HEK293 (cell line): ENCODE measurements around the gene CLEC16A.
A peak's percentile ranks its signal among the peaks of the same experiment; 100 is the strongest.

Experiments used
- CTCF ChIA-PET: fragments of 350-600 bp; formaldehyde crosslinking; extraction: SDS; loops from one replicate; lab custom pipeline; 2021; ENCODE audit warnings: antibody characterized with exemption; lab: Yijun Ruan, JAX
- POLR2A ChIA-PET: fragments of 300-600 bp; formaldehyde crosslinking; extraction: SDS; loops from one replicate; lab custom pipeline; 2020; ENCODE audit warnings: antibody characterized with exemption, inconsistent platforms; lab: Yijun Ruan, JAX
- H3K27ac ChIP-seq: fragments of 200-500 bp; sonication (Bioruptor generic); 2 replicates; pipeline ENCODE4 v1.5.1; 2014; ENCODE audit warnings: low read depth, low read length, control low read depth, inconsistent platforms; ENCODE audit errors: extremely low read depth
- H3K36me3 ChIP-seq, 2 experiments: fragments of 200-500 bp in 1 of 2; sonication (Bioruptor generic) in 1 of 2; 1 replicate in 1 of 2; 2 replicates in 1 of 2; pipeline ENCODE4 v1.5.1; 2014 to 2017; ENCODE audit warnings: inconsistent platforms in 2 of 2, low read length in 2 of 2; ENCODE audit not compliant: control insufficient read depth in 2 of 2, insufficient read depth in 1 of 2
- H3K4me1 ChIP-seq: fragments of 200-500 bp; sonication (Bioruptor generic); 2 replicates; pipeline ENCODE4 v1.5.1; 2014; ENCODE audit warnings: mild to moderate bottlenecking, low read length, inconsistent platforms; ENCODE audit not compliant: control insufficient read depth, insufficient read depth
- H3K4me3 ChIP-seq: 2 replicates; pipeline ENCODE4 v1.5.1; 2011; ENCODE audit warnings: low read depth, mild to moderate bottlenecking, control low read depth, low read length, moderate library complexity
- H3K9me3 ChIP-seq: fragments of 200-500 bp; sonication (Bioruptor generic); 2 replicates; pipeline ENCODE4 v1.5.1; 2014; ENCODE audit warnings: low read depth, low read length, inconsistent platforms; ENCODE audit not compliant: control insufficient read depth, insufficient read depth
- AEBP2 ChIP-seq: fragments of 450-650 bp; formaldehyde crosslinking; IDR thresholded peaks from 2 replicates; pipeline ENCODE4 v1.5.1; 2016; ENCODE audit warnings: missing biosample characterization, missing genetic modification characterization, borderline replicate concordance
- EGR2 ChIP-seq: fragments of 450-650 bp; formaldehyde crosslinking; IDR thresholded peaks from 2 replicates; pipeline ENCODE4 v1.5.1; 2016; ENCODE audit warnings: low read depth, missing biosample characterization, missing genetic modification characterization
- GLI4 ChIP-seq: fragments of 450-650 bp; formaldehyde crosslinking; IDR thresholded peaks from 2 replicates; pipeline ENCODE4 v1.5.1; 2016; ENCODE audit warnings: missing biosample characterization, missing genetic modification characterization
- KLF1 ChIP-seq: fragments of 450-650 bp; formaldehyde crosslinking; IDR thresholded peaks from 2 replicates; pipeline ENCODE4 v1.5.1; 2016; ENCODE audit warnings: missing biosample characterization, missing genetic modification characterization
- PRDM10 ChIP-seq: fragments of 450-650 bp; formaldehyde crosslinking; IDR thresholded peaks from 2 replicates; pipeline ENCODE4 v1.5.1; 2016; ENCODE audit warnings: missing biosample characterization, missing genetic modification characterization
- SCRT2 ChIP-seq: fragments of 450-650 bp; formaldehyde crosslinking; IDR thresholded peaks from 2 replicates; pipeline ENCODE4 v1.5.1; 2016; ENCODE audit warnings: missing biosample characterization, missing genetic modification characterization
- ZFHX2 ChIP-seq: fragments of 450-650 bp; formaldehyde crosslinking; conservative IDR thresholded peaks from 2 replicates; pipeline ENCODE4 v1.5.1; 2016; ENCODE audit warnings: missing biosample characterization, missing genetic modification characterization
- ZNF169 ChIP-seq: fragments of 450-650 bp; formaldehyde crosslinking; IDR thresholded peaks from 2 replicates; pipeline ENCODE4 v1.5.1; 2016; ENCODE audit warnings: missing biosample characterization, missing genetic modification characterization
- ZNF18 ChIP-seq: fragments of 450-650 bp; formaldehyde crosslinking; IDR thresholded peaks from 2 replicates; pipeline ENCODE4 v1.5.1; 2016; ENCODE audit warnings: missing biosample characterization, missing genetic modification characterization
- ZNF24 ChIP-seq: fragments of 450-650 bp; formaldehyde crosslinking; IDR thresholded peaks from 2 replicates; pipeline ENCODE4 v1.5.1; 2016; ENCODE audit warnings: missing biosample characterization, missing genetic modification characterization
- ZNF266 ChIP-seq: fragments of 450-650 bp; formaldehyde crosslinking; IDR thresholded peaks from 2 replicates; pipeline ENCODE4 v1.5.1; 2016; ENCODE audit warnings: missing biosample characterization, missing genetic modification characterization, low read depth
- ZNF292 ChIP-seq: fragments of 450-650 bp; formaldehyde crosslinking; IDR thresholded peaks from 2 replicates; pipeline ENCODE4 v1.5.1; 2016; ENCODE audit warnings: low read depth, missing biosample characterization, missing genetic modification characterization, borderline replicate concordance
- ZNF366 ChIP-seq: fragments of 450-650 bp; formaldehyde crosslinking; conservative IDR thresholded peaks from 2 replicates; pipeline ENCODE4 v1.5.1; 2016; ENCODE audit warnings: missing biosample characterization, missing genetic modification characterization
- ZNF514 ChIP-seq: fragments of 450-650 bp; formaldehyde crosslinking; IDR thresholded peaks from 2 replicates; pipeline ENCODE4 v1.5.1; 2016; ENCODE audit warnings: missing biosample characterization, missing genetic modification characterization
- ZNF768 ChIP-seq: fragments of 450-650 bp; formaldehyde crosslinking; IDR thresholded peaks from 2 replicates; pipeline ENCODE4 v1.5.1; 2018; ENCODE audit warnings: missing biosample characterization, mild to moderate bottlenecking, missing genetic modification characterization
- ZNF792 ChIP-seq: fragments of 450-650 bp; formaldehyde crosslinking; IDR thresholded peaks from 2 replicates; pipeline ENCODE4 v1.5.1; 2016; ENCODE audit warnings: missing biosample characterization, missing genetic modification characterization
- ZSCAN16 ChIP-seq: fragments of 450-650 bp; formaldehyde crosslinking; IDR thresholded peaks from 2 replicates; pipeline ENCODE4 v1.5.1; 2016; ENCODE audit warnings: missing biosample characterization, missing genetic modification characterization
- TF ChIP-seq, protein P1 (sequence below): fragments of 450-650 bp; formaldehyde crosslinking; IDR thresholded peaks from 2 replicates; pipeline ENCODE4 v1.5.1; 2016; ENCODE audit warnings: missing biosample characterization, missing genetic modification characterization
- TF ChIP-seq, protein P2 (sequence below): fragments of 450-650 bp; formaldehyde crosslinking; IDR thresholded peaks from 2 replicates; pipeline ENCODE4 v1.5.1; 2016; ENCODE audit warnings: missing biosample characterization, missing genetic modification characterization

Gene CLEC16A

GRCh38 chr16:11071829-11072228 is 127.5 kb downstream of the CLEC16A start:
- Histone ChIP-seq H3K4me3 (no peak overlapping the region), H3K9me3 (no peaks in the 10 kb centered on the region), H3K4me1 (no peaks in the 10 kb centered on the region), H3K36me3 (no peaks in the 10 kb centered on the region; a peak in 1 of 3 replicates), H3K27ac (no peak overlapping the region)
- CTCF ChIA-PET = interaction anchor here (0.6 kb wide), 1 partner anchor 32 kb away, joined by 5 read pairs; no protein-coding TSS in a partner anchor
- TF ChIP-seq EGR2 (tag by site-specific recombination) (peak; percentile 95), ZNF292 (tag by site-specific recombination) (no peak), ZFHX2 (tag by site-specific recombination) (peak; percentile 84), SCRT2 (tag by site-specific recombination) (0 out of 2 replicates have a peak, but pooled peaks have one; percentile 24)
- POLR2A ChIA-PET = no interaction called here

GRCh38 chr16:11072420-11073153 is 128.2 kb downstream of the CLEC16A start:
- no peaks in the 10 kb centered on the region; a peak in 1 of 3 replicates for H3K36me3 ChIP-seq
- no peak overlapping the region for H3K4me3 ChIP-seq
- H3K27ac ChIP-seq = no peak overlapping the region
- peak; percentile 58; the same call in 1 of the 2 replicates for TF ChIP-seq ZNF768 (tag by site-specific recombination)
- no peak for TF ChIP-seq ZNF24 (tag by site-specific recombination)
- H3K4me1 ChIP-seq = no peaks in the 10 kb centered on the region
- CTCF ChIA-PET = interaction anchor here (0.6 to 1.2 kb wide), 2 partner anchors 33 to 183 kb away, joined by 3 to 5 read pairs; no protein-coding TSS in a partner anchor
- H3K9me3 ChIP-seq = no peaks in the 10 kb centered on the region
- POLR2A ChIA-PET = no interaction called here

GRCh38 chr16:11073407-11073999 is 129.1 kb downstream of the CLEC16A start:
- ChIA-PET CTCF (interaction anchor here (0.7 to 1.2 kb wide), 2 partner anchors 182 to 733 kb away, joined by 3 to 4 read pairs; no protein-coding TSS in a partner anchor), POLR2A (no interaction called here)
- Histone ChIP-seq H3K9me3 (no peaks in the 10 kb centered on the region), H3K4me1 (no peaks in the 10 kb centered on the region), H3K36me3 (no peaks in the 10 kb centered on the region; a peak in 1 of 3 replicates), H3K27ac (no peak overlapping the region), H3K4me3 (no peak overlapping the region)
- TF ChIP-seq ZNF366 = no peak
- TF ChIP-seq ZNF514 = no peak
- TF ChIP-seq, protein P1, sequence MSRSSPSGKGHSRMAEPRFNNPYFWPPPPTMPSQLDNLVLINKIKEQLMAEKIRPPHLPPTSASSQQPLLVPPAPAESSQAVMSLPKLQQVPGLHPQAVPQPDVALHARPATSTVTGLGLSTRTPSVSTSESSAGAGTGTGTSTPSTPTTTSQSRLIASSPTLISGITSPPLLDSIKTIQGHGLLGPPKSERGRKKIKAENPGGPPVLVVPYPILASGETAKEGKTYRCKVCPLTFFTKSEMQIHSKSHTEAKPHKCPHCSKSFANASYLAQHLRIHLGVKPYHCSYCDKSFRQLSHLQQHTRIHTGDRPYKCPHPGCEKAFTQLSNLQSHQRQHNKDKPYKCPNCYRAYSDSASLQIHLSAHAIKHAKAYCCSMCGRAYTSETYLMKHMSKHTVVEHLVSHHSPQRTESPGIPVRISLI (tag by site-specific recombination) = no peak
- no peak for TF ChIP-seq ZSCAN16
- no peak for TF ChIP-seq ZNF266 (tag by site-specific recombination)
- peak; percentile 86 for TF ChIP-seq EGR2 (tag by site-specific recombination)
- TF ChIP-seq ZFHX2 (tag by site-specific recombination) = peak; percentile 82
- TF ChIP-seq ZNF169 (tag by site-specific recombination) = no peak
- TF ChIP-seq, protein P2, sequence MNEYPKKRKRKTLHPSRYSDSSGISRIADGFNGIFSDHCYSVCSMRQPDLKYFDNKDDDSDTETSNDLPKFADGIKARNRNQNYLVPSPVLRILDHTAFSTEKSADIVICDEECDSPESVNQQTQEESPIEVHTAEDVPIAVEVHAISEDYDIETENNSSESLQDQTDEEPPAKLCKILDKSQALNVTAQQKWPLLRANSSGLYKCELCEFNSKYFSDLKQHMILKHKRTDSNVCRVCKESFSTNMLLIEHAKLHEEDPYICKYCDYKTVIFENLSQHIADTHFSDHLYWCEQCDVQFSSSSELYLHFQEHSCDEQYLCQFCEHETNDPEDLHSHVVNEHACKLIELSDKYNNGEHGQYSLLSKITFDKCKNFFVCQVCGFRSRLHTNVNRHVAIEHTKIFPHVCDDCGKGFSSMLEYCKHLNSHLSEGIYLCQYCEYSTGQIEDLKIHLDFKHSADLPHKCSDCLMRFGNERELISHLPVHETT (tag by site-specific recombination) = no peak
- no peak for TF ChIP-seq PRDM10 (tag by site-specific recombination)
- TF ChIP-seq ZNF18 (tag by site-specific recombination) = no peak
- no peak for TF ChIP-seq KLF1
- no peak for TF ChIP-seq GLI4 (tag by site-specific recombination)
- no peak for TF ChIP-seq ZNF792 (tag by site-specific recombination)
- no peak for TF ChIP-seq AEBP2 (tag by site-specific recombination)
